ENCODE measurements around the gene GRIN2A. TPM values are rescaled to one million over a fixed set of nuclear protein-coding genes. Genes with fewer than 3 reads are reported as not detected.

The GRIN2A gene
- total RNA-seq, 1 donor from 2014 or later = not detected

DNA sequence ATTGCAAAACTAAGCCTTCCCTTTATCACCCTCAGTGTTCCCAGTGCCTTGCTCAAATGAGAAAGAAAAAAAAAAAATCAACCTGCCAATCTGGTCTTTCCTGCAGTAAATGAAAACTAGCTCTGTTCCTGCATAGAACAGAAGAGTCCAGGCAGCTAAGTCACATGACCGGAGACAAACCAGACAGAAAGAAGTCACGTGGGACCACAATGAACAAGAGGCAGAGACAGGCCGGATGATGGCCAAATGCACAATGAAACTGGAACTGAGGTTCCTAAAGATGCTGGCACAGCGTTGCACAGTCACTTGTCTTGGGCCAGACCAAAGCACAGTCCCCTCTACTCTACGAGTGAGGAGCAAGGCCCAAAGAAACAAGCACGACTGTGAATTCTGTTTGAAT lies 172.5 kb downstream of the GRIN2A start:
- H3K4me1 Mint-ChIP-seq = no peaks in the 10 kb centered on the region
- intact Hi-C loops (cut with micrococcal nuclease) = no loop called here
- no peak overlapping the region for H3K4me3 Mint-ChIP-seq
- DNase-seq = no peak
- no peak overlapping the region for H3K27ac Mint-ChIP-seq
- no peaks in the 10 kb centered on the region for H3K27me3 Mint-ChIP-seq
- no peaks in the 10 kb centered on the region for H3K9me3 Mint-ChIP-seq
- no peaks in the 10 kb centered on the region for H3K36me3 Mint-ChIP-seq (ENCODE audit: low read depth)

DNA sequence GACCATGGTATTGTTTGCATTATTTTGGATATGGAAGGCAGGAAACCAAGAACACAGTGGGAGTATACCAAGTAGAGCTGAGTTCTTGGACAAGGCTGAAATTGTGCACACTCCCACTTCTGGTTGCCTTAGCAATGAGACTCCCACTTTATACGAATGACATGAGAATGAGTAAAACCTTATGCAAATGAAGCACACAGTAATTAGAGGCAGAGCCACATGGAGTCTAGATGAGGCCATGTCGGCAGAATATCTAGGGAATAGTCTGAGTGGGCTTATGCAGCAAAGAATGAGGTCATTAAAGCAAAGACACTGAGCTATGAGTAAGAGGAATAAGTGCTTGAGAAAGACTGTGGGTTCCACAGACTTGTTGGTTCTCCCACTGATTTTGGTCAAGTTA lies 178.7 kb downstream of the GRIN2A start:
- Mint-ChIP-seq H3K27ac (no peak overlapping the region), H3K4me1 (no peaks in the 10 kb centered on the region), H3K27me3 (no peaks in the 10 kb centered on the region), H3K4me3 (no peak overlapping the region), H3K36me3 (ENCODE audit: low read depth) (no peaks in the 10 kb centered on the region), H3K9me3 (peaks cover 9% of the 10 kb centered on the region)
- intact Hi-C loops (cut with micrococcal nuclease) = no loop called here
- no peak for DNase-seq

DNA sequence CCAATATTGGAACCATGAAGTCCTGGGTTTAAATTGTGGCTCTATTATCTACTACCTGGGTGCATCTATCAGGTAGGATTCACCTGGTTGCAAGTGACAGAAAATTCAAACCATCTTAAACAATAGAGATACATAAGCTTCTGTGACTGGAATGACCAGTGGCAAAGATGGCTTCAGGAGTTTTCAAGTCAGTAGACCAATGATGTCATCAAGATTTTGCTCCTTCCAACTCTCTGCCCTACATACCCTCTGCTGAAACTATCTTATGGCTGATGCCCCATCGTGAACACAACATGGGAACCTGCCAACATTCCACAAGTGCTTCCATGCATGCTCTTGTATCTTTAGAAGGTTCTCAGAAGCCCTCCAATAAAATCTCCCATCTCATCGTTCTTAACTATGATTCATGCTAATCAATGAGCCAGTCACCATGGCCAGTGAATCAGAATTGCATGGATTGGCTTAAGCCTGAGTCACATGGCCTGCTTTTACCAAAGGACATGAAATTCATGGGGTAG lies 180.9 kb downstream of the GRIN2A start:
- Mint-ChIP-seq H3K27ac (no peak overlapping the region), H3K4me3 (no peak overlapping the region), H3K36me3 (ENCODE audit: low read depth) (no peaks in the 10 kb centered on the region)

DNA sequence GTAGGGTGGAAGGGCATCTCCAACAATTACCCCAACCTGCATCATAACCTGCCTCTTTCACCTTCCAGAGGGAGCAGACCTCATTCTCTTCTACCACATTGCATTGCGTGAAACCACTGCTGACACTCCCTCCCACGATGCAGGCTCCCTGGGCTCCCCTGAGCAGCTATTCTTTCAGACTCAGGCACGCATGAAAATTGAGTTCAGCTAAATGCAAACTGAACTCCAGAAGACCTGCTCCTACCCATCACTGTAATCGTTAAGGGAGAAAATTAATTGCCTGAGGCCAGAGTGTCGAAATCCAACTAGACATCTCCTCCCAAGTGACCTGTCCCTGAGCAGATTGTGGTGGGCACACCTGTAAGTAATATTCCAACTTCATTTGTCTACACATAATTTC lies 186.0 kb downstream of the GRIN2A start:
- Mint-ChIP-seq H3K27ac (no peak overlapping the region), H3K4me3 (no peak overlapping the region), H3K4me1 (no peaks in the 10 kb centered on the region), H3K27me3 (no peaks in the 10 kb centered on the region), H3K36me3 (ENCODE audit: low read depth) (no peaks in the 10 kb centered on the region), H3K9me3 (peaks cover 4% of the 10 kb centered on the region)
- no peak for DNase-seq
- intact Hi-C loops (cut with micrococcal nuclease) = no loop called here

More for the DNA sequence above, 180.9 kb downstream of the GRIN2A start:
- no peak for DNase-seq
- H3K27me3 Mint-ChIP-seq = no peaks in the 10 kb centered on the region
- peaks cover 9% of the 10 kb centered on the region for H3K9me3 Mint-ChIP-seq
- no peaks in the 10 kb centered on the region for H3K4me1 Mint-ChIP-seq
- intact Hi-C loops (cut with micrococcal nuclease) = no loop called here

DNA sequence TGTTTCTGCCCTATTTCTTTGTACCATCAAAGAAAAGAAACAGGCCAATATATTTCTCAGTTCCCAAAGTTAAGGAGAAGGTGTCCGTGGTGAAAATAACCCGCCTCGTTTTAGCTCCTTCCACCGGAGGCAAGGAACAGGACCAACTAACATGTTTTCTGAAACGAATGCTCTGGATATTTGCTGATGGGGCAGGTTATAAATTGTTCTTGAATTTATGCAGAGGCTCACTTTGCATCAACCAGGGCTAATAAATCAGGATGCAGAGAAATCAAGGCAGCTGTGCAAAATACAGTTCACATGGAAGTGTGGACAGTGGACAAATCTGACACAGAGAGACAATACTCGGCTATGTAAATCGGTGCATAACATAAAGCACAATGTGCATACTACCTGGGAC lies 189.8 kb downstream of the GRIN2A start:
- no peaks in the 10 kb centered on the region for H3K4me1 Mint-ChIP-seq
- no peaks in the 10 kb centered on the region for H3K9me3 Mint-ChIP-seq
- H3K36me3 Mint-ChIP-seq (ENCODE audit: low read depth) = no peaks in the 10 kb centered on the region
- no peaks in the 10 kb centered on the region for H3K27me3 Mint-ChIP-seq
- no peak overlapping the region for H3K4me3 Mint-ChIP-seq
- no peak for DNase-seq
- intact Hi-C loops (cut with micrococcal nuclease) = no loop called here
- H3K27ac Mint-ChIP-seq = no peak overlapping the region

DNA sequence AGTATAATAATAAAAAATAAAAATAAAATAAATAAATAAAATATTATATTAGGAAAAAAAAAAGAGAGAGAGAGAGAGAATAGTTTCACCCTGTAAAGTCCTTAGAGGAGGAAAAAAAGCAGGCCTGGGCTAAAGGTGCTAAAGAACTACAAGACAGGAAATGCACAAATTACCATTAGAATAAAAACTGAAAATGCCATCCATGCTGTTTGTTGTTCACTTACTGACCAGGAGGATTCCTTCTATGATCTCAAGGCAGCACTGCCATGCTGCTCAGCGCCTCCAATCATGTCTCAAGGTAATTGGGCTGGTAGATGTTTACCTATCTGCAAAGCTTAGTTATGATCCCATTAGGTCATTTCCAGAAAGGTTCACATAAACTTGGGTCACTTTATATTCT lies 201.2 kb downstream of the GRIN2A start:
- Mint-ChIP-seq H3K4me3 (no peak overlapping the region), H3K27me3 (no peaks in the 10 kb centered on the region), H3K9me3 (peaks cover 3% of the 10 kb centered on the region), H3K36me3 (ENCODE audit: low read depth) (no peaks in the 10 kb centered on the region), H3K27ac (no peak overlapping the region), H3K4me1 (no peaks in the 10 kb centered on the region)
- intact Hi-C loops (cut with micrococcal nuclease) = no loop called here
- DNase-seq = no peak

DNA sequence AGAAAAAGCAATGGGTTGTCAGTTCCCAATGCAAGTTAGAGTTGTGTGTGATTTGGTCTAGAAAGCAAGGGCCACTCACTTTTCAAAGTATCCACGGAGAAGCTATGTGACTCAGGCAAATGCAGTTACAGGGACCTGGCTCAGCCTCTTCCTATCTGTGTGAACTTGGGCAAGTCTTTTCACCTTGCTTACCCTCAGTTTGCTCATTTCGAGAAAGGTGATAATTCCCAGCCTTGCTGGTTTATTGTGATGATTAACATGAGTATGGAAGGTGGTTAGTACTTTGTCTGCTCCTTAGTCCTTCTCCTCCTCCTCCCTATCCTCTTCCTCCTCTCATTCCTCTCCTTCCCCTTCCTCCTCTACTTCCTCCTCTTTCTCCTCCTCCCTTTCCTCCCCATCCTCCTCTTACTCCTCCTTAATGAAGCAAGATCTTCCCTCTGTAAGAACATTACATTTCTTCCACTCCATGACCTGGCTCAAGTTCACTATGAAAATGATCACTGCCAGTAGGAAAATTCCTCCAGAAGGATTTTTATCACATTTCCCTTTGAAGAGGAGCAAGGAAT lies 204.0 kb downstream of the GRIN2A start:
- intact Hi-C loops (cut with micrococcal nuclease) = no loop called here
- H3K27me3 Mint-ChIP-seq = no peaks in the 10 kb centered on the region
- no peak overlapping the region for H3K27ac Mint-ChIP-seq

DNA sequence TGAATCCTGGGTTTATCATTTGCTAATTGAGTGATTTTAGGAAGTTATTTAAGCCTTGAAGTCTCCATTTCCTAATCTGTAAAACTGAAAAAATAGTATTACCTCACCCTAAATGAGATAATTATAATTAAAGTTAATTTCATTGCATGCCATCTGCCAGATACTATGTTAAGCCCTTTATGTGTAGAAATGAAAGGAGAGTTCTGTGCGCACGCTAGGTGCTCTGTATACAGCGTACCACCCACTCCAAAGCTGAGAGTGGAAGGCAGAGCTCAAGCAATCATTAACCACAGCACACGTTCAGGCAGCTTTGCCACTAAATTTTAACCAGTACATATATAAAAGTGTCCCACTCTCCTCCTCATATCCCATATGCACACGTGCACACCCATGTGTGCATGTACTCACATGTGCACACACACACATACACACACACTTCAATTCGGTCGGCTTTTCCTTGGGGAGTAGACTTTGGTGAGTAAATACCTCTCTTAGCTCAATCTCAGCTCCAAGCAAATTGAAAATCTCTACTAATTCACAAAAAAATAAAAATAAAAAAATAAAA lies 204.8 kb downstream of the GRIN2A start:
- intact Hi-C loops (cut with micrococcal nuclease) = no loop called here
- no peak for DNase-seq
- no peaks in the 10 kb centered on the region for H3K9me3 Mint-ChIP-seq
- no peak overlapping the region for H3K4me3 Mint-ChIP-seq
- no peaks in the 10 kb centered on the region for H3K36me3 Mint-ChIP-seq (ENCODE audit: low read depth)
- no peak overlapping the region for H3K27ac Mint-ChIP-seq
- H3K27me3 Mint-ChIP-seq = no peaks in the 10 kb centered on the region
- H3K4me1 Mint-ChIP-seq = no peaks in the 10 kb centered on the region

More for the DNA sequence above, 204.0 kb downstream of the GRIN2A start:
- Mint-ChIP-seq H3K36me3 (ENCODE audit: low read depth) (no peaks in the 10 kb centered on the region), H3K4me1 (no peaks in the 10 kb centered on the region), H3K4me3 (no peak overlapping the region), H3K9me3 (no peaks in the 10 kb centered on the region)
- no peak for DNase-seq

DNA sequence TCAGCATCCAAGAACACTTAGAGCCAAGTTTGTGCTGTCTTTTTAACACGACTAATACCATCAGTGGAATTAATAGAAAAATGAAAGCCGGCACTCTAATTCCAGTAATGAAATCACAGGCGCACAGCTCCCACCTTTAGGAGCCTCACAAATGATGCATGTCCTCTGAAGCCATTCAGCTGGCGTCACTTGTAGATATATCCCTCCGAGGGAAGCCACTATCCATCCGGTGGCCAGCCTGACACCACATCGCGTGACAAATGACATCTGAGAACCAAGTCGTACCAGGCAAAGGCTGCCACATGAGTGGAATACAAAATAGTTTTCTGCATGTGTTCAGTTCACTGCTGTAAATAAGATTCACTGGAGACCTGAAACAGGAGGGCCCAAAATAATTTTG lies 205.6 kb downstream of the GRIN2A start:
- intact Hi-C loops (cut with micrococcal nuclease) = no loop called here
- Mint-ChIP-seq H3K27me3 (no peaks in the 10 kb centered on the region), H3K36me3 (ENCODE audit: low read depth) (no peaks in the 10 kb centered on the region), H3K4me1 (no peaks in the 10 kb centered on the region), H3K4me3 (no peak overlapping the region), H3K9me3 (no peaks in the 10 kb centered on the region), H3K27ac (no peak overlapping the region)
- DNase-seq = no peak

DNA sequence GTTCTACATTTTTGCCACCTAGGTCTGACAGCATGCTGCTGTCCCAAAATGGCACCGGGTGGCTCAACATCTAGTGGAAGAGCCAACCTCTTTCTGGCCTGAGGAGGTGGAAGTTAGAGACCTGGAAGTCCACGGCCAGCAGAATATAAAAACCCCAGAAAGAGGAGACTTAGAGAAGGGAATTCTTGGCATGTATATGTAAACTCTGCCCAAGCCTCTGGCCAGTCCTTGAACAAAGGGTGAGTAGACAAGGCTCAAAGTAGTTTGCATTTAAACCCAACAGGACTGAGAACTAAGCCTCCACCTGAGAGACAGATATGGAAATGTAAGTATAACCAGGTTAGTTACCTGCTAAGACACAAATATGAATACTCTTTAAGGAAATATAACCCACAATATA lies 210.3 kb downstream of the GRIN2A start:
- no peak for DNase-seq
- Mint-ChIP-seq H3K9me3 (no peaks in the 10 kb centered on the region), H3K4me3 (no peak overlapping the region), H3K36me3 (ENCODE audit: low read depth) (no peaks in the 10 kb centered on the region), H3K4me1 (no peaks in the 10 kb centered on the region), H3K27ac (no peak overlapping the region), H3K27me3 (no peaks in the 10 kb centered on the region)
- intact Hi-C loops (cut with micrococcal nuclease) = no loop called here

DNA sequence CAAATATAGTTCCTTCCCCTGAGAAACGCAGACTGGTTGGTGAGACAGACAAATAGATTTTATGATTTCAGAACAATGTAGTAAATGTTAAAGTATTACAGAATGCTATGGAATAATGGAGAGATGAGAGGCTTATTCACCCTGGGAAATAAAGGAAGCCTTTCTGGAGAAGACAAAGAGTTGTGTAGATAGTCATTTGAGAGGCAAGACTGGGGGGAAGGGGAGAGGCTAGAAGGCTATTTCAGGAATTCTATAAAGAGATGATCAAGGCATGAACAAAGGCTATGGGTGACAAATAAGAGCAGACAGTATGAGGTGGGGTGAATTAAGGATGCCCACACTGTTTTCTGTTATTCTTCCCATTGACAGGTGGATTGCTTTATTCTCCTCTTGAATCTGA lies 211.4 kb downstream of the GRIN2A start:
- intact Hi-C loops (cut with micrococcal nuclease) = no loop called here
- Mint-ChIP-seq H3K4me1 (no peaks in the 10 kb centered on the region), H3K4me3 (no peak overlapping the region), H3K9me3 (no peaks in the 10 kb centered on the region), H3K27me3 (no peaks in the 10 kb centered on the region), H3K36me3 (ENCODE audit: low read depth) (no peaks in the 10 kb centered on the region), H3K27ac (no peak overlapping the region)
- DNase-seq = no peak

DNA sequence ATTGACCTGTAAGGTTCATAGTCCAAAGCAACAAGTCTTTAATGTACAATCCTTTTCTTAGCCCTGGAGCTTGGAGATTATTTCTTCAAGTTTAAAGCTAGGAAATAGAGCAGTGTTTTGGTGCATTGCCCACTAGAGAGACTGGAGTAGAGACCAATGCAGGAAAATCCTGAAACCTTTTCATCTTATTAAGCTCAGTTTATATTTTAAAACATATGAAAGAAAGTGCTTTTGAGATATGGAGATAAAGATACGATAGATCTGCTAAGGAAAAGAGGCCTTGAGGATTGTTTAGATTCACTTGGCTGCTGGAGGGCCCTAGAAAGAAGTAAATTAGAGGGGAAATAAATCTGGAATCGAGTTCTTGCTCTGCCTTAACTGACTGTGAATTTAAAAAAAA lies 212.0 kb downstream of the GRIN2A start:
- Mint-ChIP-seq H3K9me3 (no peaks in the 10 kb centered on the region), H3K4me3 (no peak overlapping the region), H3K36me3 (ENCODE audit: low read depth) (no peaks in the 10 kb centered on the region), H3K4me1 (no peaks in the 10 kb centered on the region), H3K27ac (no peak overlapping the region), H3K27me3 (no peaks in the 10 kb centered on the region)
- DNase-seq = no peak
- intact Hi-C loops (cut with micrococcal nuclease) = no loop called here

DNA sequence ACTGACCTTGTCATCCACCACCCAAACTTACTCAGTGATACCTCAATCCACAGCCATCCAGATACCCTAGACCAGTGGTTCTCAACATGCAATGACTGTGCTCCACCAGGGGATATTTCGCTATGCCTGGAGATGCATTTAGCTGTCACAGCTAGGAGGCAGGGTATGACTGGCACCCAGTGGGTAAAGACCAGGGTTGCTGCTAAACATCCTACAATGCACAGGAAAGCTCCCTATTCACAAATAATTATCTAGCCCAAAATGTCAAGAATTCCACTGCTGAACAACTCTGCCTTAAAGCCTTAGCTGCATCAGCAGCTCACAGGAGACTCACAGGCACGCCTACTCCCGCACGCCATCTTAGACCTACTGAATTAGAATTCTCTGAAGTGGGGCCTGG lies 212.6 kb downstream of the GRIN2A start:
- Mint-ChIP-seq H3K9me3 (no peaks in the 10 kb centered on the region), H3K27ac (no peak overlapping the region), H3K4me1 (no peaks in the 10 kb centered on the region), H3K4me3 (no peak overlapping the region), H3K36me3 (ENCODE audit: low read depth) (no peaks in the 10 kb centered on the region), H3K27me3 (no peaks in the 10 kb centered on the region)
- intact Hi-C loops (cut with micrococcal nuclease) = no loop called here
- DNase-seq = no peak

DNA sequence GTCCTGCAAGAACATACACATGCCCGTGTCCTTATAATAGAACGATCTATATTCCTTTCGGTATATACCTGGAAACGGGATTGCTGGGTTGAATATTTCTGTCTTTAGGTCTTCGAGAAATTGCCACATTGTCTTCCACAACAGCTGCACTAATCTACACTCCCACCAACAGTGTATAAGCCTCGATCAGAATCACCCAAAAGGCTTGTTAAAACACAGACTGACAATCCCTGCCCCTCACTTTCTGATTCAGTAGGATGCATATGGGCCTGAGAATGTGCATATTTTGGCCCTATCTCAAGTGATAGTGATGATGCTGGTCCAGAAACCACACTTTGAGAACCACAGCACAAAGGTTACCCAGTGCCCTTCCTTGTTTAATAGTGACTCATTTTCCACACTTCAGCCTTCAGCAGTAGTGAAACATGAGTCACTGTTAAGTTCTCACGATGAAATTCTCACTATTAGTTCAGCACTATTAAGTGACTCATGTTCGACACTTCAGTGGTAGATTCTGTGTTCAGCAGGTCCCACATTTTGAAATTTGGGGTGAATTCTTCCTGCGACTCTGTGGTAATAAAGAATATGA lies 215.6 kb downstream of the GRIN2A start:
- Mint-ChIP-seq H3K27me3 (no peaks in the 10 kb centered on the region), H3K4me3 (no peak overlapping the region), H3K9me3 (no peaks in the 10 kb centered on the region), H3K36me3 (ENCODE audit: low read depth) (no peaks in the 10 kb centered on the region), H3K4me1 (no peaks in the 10 kb centered on the region), H3K27ac (no peak overlapping the region)
- no peak for DNase-seq
- intact Hi-C loops (cut with micrococcal nuclease) = no loop called here

DNA sequence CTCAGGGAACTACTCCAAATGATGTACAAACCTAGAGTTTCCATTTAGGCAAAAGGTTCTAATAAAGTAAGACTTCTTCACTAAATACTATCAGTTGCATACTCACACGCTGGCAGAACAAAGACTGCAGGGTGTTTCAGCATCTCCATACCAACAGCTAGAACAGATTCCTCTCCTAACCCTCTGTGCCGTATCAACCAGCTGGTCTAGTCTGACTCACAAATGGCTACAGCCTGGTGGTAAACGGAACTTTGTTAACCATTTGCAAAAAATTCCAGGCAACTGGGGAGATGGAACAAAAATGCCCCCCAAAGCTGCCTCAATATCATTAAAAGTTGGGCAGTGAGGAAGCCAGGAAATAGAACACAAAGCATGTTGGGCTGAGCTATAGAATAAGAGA lies 217.1 kb downstream of the GRIN2A start:
- intact Hi-C loops (cut with micrococcal nuclease) = no loop called here
- no peaks in the 10 kb centered on the region for H3K36me3 Mint-ChIP-seq (ENCODE audit: low read depth)
- no peak overlapping the region for H3K27ac Mint-ChIP-seq
- no peaks in the 10 kb centered on the region for H3K9me3 Mint-ChIP-seq
- DNase-seq = no peak
- H3K4me1 Mint-ChIP-seq = no peaks in the 10 kb centered on the region
- H3K4me3 Mint-ChIP-seq = no peak overlapping the region
- H3K27me3 Mint-ChIP-seq = no peaks in the 10 kb centered on the region

All from activated CD4-positive, alpha-beta T cell treated with anti-CD3 and anti-CD28 coated beads, Interleukin-2, amount 10 ng/mL, durations not matched to agents 24 days and 14 days (primary cell).